ENCODE data around the gene RCOR2. TPM values are rescaled to one million over a fixed set of nuclear protein-coding genes. Genes with fewer than 3 reads are reported as not detected.

Gene RCOR2
- total and polyA plus RNA-seq, 8 donors = 0.35 to 1.6 (median 0.92) TPM; not detected in 3

- Histone ChIP-seq H3K36me3 (peaks cover 62 to 71% (median 67%) of the 10 kb centered on the region in 4 donors), H3K4me1 (peaks cover 0 to 30% (median 28%) of the 10 kb centered on the region in 4 donors), H3K4me3 (no peak overlapping the region), H3K9me3 (no peaks in the 10 kb centered on the region), H3K27me3 (no peaks in the 10 kb centered on the region), H3K27ac (peak overlapping the region in 2 of 5 donors; percentile 28 to 32)
- DNase-seq = peak; percentile 85 to 86
- WGBS, 5 donors = 41 to 52% (median 46%) methylated on average over 4 of the region's 4 CpGs
- intact Hi-C loops (cut with DNase I; ENCODE audit: low total_unique reads) = no loop called here
- peak in 1 of 3 donors; percentile 83 for TF ChIP-seq POLR2AphosphoS5 (IDR thresholded peaks at IDR 0.05)
- no peak for TF ChIP-seq POLR2A (IDR thresholded peaks at IDR 0.05)
These were observed 20.9 kb downstream of the RCOR2 start for GRCh38 chr11:63896071-63896470.

DNA sequence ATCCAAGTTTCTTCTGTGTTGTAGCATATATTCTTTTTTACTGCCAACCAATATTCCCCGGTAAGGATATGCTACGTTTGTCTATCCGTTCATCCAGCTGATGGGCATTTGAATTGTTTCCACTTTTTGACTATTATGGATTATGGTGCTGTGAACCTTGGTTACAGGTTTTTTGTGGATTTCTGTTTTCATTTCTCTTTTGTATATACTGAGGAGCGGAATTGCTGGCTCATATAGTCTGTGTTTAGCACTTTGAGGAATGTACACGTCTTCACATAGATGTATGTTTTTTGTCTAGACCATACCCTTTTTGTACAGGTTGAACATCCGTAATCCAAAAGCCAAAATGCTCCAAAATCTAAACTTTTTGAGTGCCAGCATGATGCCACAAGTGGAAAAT is 23.6 kb downstream of the RCOR2 start:
- H3K4me3 ChIP-seq = no peak overlapping the region
- TF ChIP-seq CTCF (IDR thresholded peaks at IDR 0.05) (no peak), EP300 (IDR thresholded peaks at IDR 0.05) (no peak), POLR2A (IDR thresholded peaks at IDR 0.05) (no peak), POLR2AphosphoS5 (IDR thresholded peaks at IDR 0.05) (no peak)
- DNase-seq = no peak
- intact Hi-C loops (cut with DNase I; ENCODE audit: low total_unique reads) = no loop called here
- H3K4me1 ChIP-seq = peaks cover 26 to 58% (median 55%) of the 10 kb centered on the region in 4 donors
- H3K36me3 ChIP-seq = peaks cover 35 to 44% (median 40%) of the 10 kb centered on the region in 4 donors
- H3K9me3 ChIP-seq = no peaks in the 10 kb centered on the region
- 95 to 98% (median 97%) methylated on average over 6 of the region's 6 CpGs for WGBS, 5 donors
- H3K27me3 ChIP-seq = no peaks in the 10 kb centered on the region
- H3K27ac ChIP-seq = no peak overlapping the region

DNA sequence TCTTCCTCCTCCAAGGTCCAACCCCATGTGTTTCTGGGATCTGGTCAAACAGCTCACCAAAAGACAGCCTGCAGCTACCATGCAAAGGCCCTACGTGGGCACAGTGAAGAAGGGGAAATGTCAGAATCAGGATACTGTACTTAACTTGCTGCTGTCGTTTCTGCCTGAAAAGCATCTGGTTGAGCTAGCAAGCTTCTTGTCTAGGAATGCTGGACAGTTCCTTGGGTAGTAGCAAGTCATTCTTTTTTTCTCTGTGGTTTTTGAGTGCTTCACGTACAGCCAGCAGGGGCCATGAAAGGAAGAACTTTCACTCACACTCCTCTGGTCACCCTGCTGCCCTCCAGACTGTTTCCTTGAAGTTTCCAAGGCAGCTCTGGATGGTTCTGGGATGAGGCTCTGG is 24.7 kb downstream of the RCOR2 start:
- H3K9me3 ChIP-seq = no peaks in the 10 kb centered on the region
- WGBS, 5 donors = 21 to 37% (median 31%) methylated on average over 3 of the region's 3 CpGs
- H3K27ac ChIP-seq = no peak overlapping the region
- no peak overlapping the region for H3K4me3 ChIP-seq
- DNase-seq = peak in 1 of 2 donors; percentile 38
- peaks cover 37 to 69% (median 66%) of the 10 kb centered on the region in 4 donors for H3K4me1 ChIP-seq
- TF ChIP-seq CTCF (IDR thresholded peaks at IDR 0.05) (no peak), POLR2AphosphoS5 (IDR thresholded peaks at IDR 0.05) (no peak), EP300 (IDR thresholded peaks at IDR 0.05) (no peak), POLR2A (IDR thresholded peaks at IDR 0.05) (no peak)
- H3K27me3 ChIP-seq = no peaks in the 10 kb centered on the region
- intact Hi-C loops (cut with DNase I; ENCODE audit: low total_unique reads) = no loop called here
- peaks cover 24 to 33% (median 29%) of the 10 kb centered on the region in 4 donors for H3K36me3 ChIP-seq

DNA sequence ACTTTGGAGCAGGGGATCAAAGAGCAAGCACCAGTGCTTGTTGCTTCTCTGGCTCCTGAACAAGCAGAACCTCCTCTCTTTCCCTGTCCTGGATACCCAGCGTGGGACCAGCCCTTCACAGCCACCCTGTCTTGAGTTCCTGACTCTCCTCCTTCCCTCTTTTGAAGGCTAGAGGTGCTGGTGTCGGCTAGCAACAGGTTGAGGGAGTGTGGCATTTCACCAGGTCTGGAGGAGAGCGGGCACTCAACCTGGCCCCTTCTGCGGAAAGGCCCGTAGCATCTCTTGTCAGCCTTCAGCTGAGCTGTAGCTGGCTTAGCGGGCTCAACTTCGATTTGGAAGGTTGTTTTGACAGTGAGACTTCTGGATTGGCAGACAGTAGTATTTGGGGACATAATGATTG is 26.6 kb downstream of the RCOR2 start:
- no peak for DNase-seq
- peaks cover 7 to 14% (median 10%) of the 10 kb centered on the region in 4 donors for H3K36me3 ChIP-seq
- no peaks in the 10 kb centered on the region for H3K9me3 ChIP-seq
- no peaks in the 10 kb centered on the region for H3K27me3 ChIP-seq
- 62 to 76% (median 72%) methylated on average over 7 of the region's 7 CpGs for WGBS, 5 donors
- TF ChIP-seq POLR2A (IDR thresholded peaks at IDR 0.05) = no peak
- TF ChIP-seq POLR2AphosphoS5 (IDR thresholded peaks at IDR 0.05) = no peak
- no peak for TF ChIP-seq CTCF (IDR thresholded peaks at IDR 0.05)
- no peak for TF ChIP-seq EP300 (IDR thresholded peaks at IDR 0.05)
- H3K4me1 ChIP-seq = peaks cover 42 to 71% (median 61%) of the 10 kb centered on the region in 4 donors
- H3K27ac ChIP-seq = peak overlapping the region in 3 of 5 donors; percentile 86 to 93 (median 91)
- H3K4me3 ChIP-seq = peak overlapping the region in 1 of 4 donors; percentile 11
- intact Hi-C loops (cut with DNase I; ENCODE audit: low total_unique reads) = no loop called here

GRCh38 chr11:63889344-63889743 is 27.6 kb downstream of the RCOR2 start:
- peaks cover 0 to 4% (median 2%) of the 10 kb centered on the region in 4 donors for H3K36me3 ChIP-seq
- H3K4me1 ChIP-seq = peaks cover 44 to 81% (median 70%) of the 10 kb centered on the region in 4 donors
- intact Hi-C loops (cut with DNase I; ENCODE audit: low total_unique reads) = no loop called here
- peak overlapping the region; percentile 86 to 94 (median 91) for H3K27ac ChIP-seq
- H3K27me3 ChIP-seq = no peaks in the 10 kb centered on the region
- no peaks in the 10 kb centered on the region for H3K9me3 ChIP-seq
- TF ChIP-seq EP300 (IDR thresholded peaks at IDR 0.05) = no peak
- no peak for TF ChIP-seq CTCF (IDR thresholded peaks at IDR 0.05)
- no peak for TF ChIP-seq POLR2A (IDR thresholded peaks at IDR 0.05)
- no peak for TF ChIP-seq POLR2AphosphoS5 (IDR thresholded peaks at IDR 0.05)
- DNase-seq = peak in 1 of 2 donors; percentile 66
- WGBS, 5 donors = 38 to 79% (median 47%) methylated on average over 6 of the region's 6 CpGs
- peak overlapping the region; percentile 31 to 47 (median 39) for H3K4me3 ChIP-seq
